Testis (tissue), 2 donors: ENCODE results near the gene CACNA1I.

Source experiments
- POLR2A ChIP-seq: fragments of 450-650 bp; IDR thresholded peaks from one replicate; pipeline ENCODE4 v1.6.1; 2017; ENCODE audit warnings: antibody characterized with exemption, mild to moderate bottlenecking, moderate library complexity
- TF ChIP-seq, protein P1 (sequence below), 3 experiments: fragments of 450-650 bp in 2 of 3; fragments of 200-600 bp in 1 of 3; sonication (generic) in 1 of 3; IDR thresholded peaks; one replicate each; pipeline ENCODE4 v1.5.1; 2016 to 2019; ENCODE audit warnings: antibody characterized with exemption in 3 of 3, mild to moderate bottlenecking in 2 of 3, moderate library complexity in 1 of 3

- TF ChIP-seq, protein P1, sequence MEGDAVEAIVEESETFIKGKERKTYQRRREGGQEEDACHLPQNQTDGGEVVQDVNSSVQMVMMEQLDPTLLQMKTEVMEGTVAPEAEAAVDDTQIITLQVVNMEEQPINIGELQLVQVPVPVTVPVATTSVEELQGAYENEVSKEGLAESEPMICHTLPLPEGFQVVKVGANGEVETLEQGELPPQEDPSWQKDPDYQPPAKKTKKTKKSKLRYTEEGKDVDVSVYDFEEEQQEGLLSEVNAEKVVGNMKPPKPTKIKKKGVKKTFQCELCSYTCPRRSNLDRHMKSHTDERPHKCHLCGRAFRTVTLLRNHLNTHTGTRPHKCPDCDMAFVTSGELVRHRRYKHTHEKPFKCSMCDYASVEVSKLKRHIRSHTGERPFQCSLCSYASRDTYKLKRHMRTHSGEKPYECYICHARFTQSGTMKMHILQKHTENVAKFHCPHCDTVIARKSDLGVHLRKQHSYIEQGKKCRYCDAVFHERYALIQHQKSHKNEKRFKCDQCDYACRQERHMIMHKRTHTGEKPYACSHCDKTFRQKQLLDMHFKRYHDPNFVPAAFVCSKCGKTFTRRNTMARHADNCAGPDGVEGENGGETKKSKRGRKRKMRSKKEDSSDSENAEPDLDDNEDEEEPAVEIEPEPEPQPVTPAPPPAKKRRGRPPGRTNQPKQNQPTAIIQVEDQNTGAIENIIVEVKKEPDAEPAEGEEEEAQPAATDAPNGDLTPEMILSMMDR (IDR thresholded peaks at IDR 0.05): no peak
- no peak for TF ChIP-seq POLR2A
Measured at GRCh38 chr22:39627208-39627607, 56.7 kb downstream of the CACNA1I start.
